Neural crest cell (in vitro differentiated cells): ENCODE results near the gene OAT. TPM values are rescaled to one million over a fixed set of nuclear protein-coding genes. Genes with fewer than 3 reads are reported as not detected.

Experiments
- DNase-seq: peaks from one replicate; pipeline ENCODE4 v3.0.0; 2021; ENCODE audit warnings: low read depth, mixed read lengths, low spot score
- H3K27ac Mint-ChIP-seq: one replicate; pipeline ENCODE4 v1.8.0; 2021; ENCODE audit warnings: mild to moderate bottlenecking, mixed read lengths; ENCODE audit not compliant: unreplicated experiment
- H3K27me3 Mint-ChIP-seq: 2 replicates; pipeline ENCODE4 v1.8.0; 2021; ENCODE audit warnings: low read depth, mild to moderate bottlenecking, mixed read lengths
- H3K36me3 Mint-ChIP-seq: 2 replicates; pipeline ENCODE4 v1.8.0; 2021; ENCODE audit warnings: low read depth, mild to moderate bottlenecking, mixed read lengths
- H3K4me1 Mint-ChIP-seq: 2 replicates; pipeline ENCODE4 v1.8.0; 2021; ENCODE audit warnings: mixed read lengths
- H3K4me3 Mint-ChIP-seq: one replicate; pipeline ENCODE4 v1.8.0; 2021; ENCODE audit warnings: mild to moderate bottlenecking, mixed read lengths
- H3K9me3 Mint-ChIP-seq: 2 replicates; pipeline ENCODE4 v1.8.0; 2021; ENCODE audit warnings: mixed read lengths
- CTCF ChIP-seq: fragments of 200-600 bp; sonication (generic); conservative IDR thresholded peaks from 2 replicates; pipeline ENCODE4 v1.5.0; 2021; ENCODE audit warnings: antibody characterized with exemption, mild to moderate bottlenecking
- total RNA-seq: library from RNA; stranded (reverse); gene quantifications from 2 replicates; pipeline ENCODE4 v1.2.1, GENCODE V29; 2021

Gene OAT
- total RNA-seq, 1 donor from 2014 or later, result 42.5 TPM

GRCh38 chr10:124388823-124389612 is 29.7 kb downstream of the OAT start:
- Mint-ChIP-seq H3K4me3 (no peak overlapping the region), H3K4me1 (no peaks in the 10 kb centered on the region), H3K36me3 (no peaks in the 10 kb centered on the region), H3K27ac (no peak overlapping the region), H3K9me3 (no peaks in the 10 kb centered on the region), H3K27me3 (peaks cover 13% of the 10 kb centered on the region)
- DNase-seq, result peak; percentile 96
- peak; percentile 96 for TF ChIP-seq CTCF

- H3K4me3 Mint-ChIP-seq, result no peak overlapping the region
- H3K4me1 Mint-ChIP-seq, result no peaks in the 10 kb centered on the region
- no peak overlapping the region for H3K27ac Mint-ChIP-seq
- no peak for TF ChIP-seq CTCF
- no peaks in the 10 kb centered on the region for H3K36me3 Mint-ChIP-seq
- DNase-seq, result no peak
- peaks cover 15% of the 10 kb centered on the region for H3K27me3 Mint-ChIP-seq
- no peaks in the 10 kb centered on the region for H3K9me3 Mint-ChIP-seq
Observed at GRCh38 chr10:124388476-124388822, 30.3 kb downstream of the OAT start.

- Mint-ChIP-seq H3K4me1 (no peaks in the 10 kb centered on the region), H3K27ac (no peak overlapping the region), H3K9me3 (no peaks in the 10 kb centered on the region), H3K27me3 (peaks cover 14% of the 10 kb centered on the region), H3K4me3 (peak overlapping the region; percentile 47), H3K36me3 (no peaks in the 10 kb centered on the region)
- no peak for DNase-seq
- TF ChIP-seq CTCF, result peak; percentile 16
Observed at GRCh38 chr10:124387078-124387874, 31.4 kb downstream of the OAT start.

- DNase-seq, result no peak
- no peak overlapping the region for H3K27ac Mint-ChIP-seq
- no peak overlapping the region for H3K4me3 Mint-ChIP-seq
- no peaks in the 10 kb centered on the region for H3K36me3 Mint-ChIP-seq
- H3K9me3 Mint-ChIP-seq, result no peaks in the 10 kb centered on the region
- peaks cover 12% of the 10 kb centered on the region for H3K27me3 Mint-ChIP-seq
- no peaks in the 10 kb centered on the region for H3K4me1 Mint-ChIP-seq
- TF ChIP-seq CTCF, result no peak
Observed at GRCh38 chr10:124386186-124387077, 32.3 kb downstream of the OAT start.

- Mint-ChIP-seq H3K4me3 (no peak overlapping the region), H3K27ac (no peak overlapping the region), H3K4me1 (no peaks in the 10 kb centered on the region), H3K9me3 (no peaks in the 10 kb centered on the region), H3K27me3 (peaks cover 19% of the 10 kb centered on the region), H3K36me3 (no peaks in the 10 kb centered on the region)
- TF ChIP-seq CTCF, result no peak
- no peak for DNase-seq
Observed at GRCh38 chr10:124385627-124386185, 33.0 kb downstream of the OAT start.
